GM19467 (cell line): ENCODE results near the gene PDE3B.
"Not testable (repeated sequence)": the region's sequence is repeated elsewhere in the genome, so short reads cannot be mapped to it uniquely, and the experiment has no call there.

ENCODE experiments used
- ATAC-seq: cut with Tn5 transposase; IDR thresholded peaks from one replicate; pipeline ENCODE4 v1.9.1; 2021; ENCODE audit warnings: mild to moderate bottlenecking, moderate library complexity; ENCODE audit not compliant: unreplicated experiment

PDE3B gene

GRCh38 chr11:14673824-14674405 lies 30.3 kb downstream of the PDE3B start:
- no peak for ATAC-seq

GRCh38 chr11:14676068-14676467 lies 32.5 kb downstream of the PDE3B start:
- no peak for ATAC-seq

- ATAC-seq, result no peak
Measured at GRCh38 chr11:14677146-14677545, 33.5 kb downstream of the PDE3B start.

GRCh38 chr11:14678350-14678749 lies 34.7 kb downstream of the PDE3B start:
- ATAC-seq, result no peak

DNA sequence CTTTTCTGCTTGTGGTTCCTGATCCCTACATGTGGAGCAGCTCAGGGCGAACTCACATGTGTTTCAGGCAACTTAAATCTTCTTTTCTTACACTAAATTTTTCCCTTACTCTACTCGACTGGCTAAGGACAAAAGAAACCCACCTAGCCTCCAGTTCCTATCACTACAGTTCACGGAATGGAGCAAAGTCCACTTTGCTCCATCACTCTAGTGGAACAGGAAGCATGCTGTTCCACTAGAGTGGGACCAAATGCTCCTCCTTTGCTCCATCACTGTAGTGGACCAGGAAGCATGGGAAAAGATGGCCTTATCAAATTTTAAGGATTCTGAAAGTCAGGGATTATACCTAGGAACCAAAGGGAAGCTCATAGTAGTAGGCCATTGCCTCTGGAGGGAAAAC lies 36.1 kb downstream of the PDE3B start:
- no peak for ATAC-seq

DNA sequence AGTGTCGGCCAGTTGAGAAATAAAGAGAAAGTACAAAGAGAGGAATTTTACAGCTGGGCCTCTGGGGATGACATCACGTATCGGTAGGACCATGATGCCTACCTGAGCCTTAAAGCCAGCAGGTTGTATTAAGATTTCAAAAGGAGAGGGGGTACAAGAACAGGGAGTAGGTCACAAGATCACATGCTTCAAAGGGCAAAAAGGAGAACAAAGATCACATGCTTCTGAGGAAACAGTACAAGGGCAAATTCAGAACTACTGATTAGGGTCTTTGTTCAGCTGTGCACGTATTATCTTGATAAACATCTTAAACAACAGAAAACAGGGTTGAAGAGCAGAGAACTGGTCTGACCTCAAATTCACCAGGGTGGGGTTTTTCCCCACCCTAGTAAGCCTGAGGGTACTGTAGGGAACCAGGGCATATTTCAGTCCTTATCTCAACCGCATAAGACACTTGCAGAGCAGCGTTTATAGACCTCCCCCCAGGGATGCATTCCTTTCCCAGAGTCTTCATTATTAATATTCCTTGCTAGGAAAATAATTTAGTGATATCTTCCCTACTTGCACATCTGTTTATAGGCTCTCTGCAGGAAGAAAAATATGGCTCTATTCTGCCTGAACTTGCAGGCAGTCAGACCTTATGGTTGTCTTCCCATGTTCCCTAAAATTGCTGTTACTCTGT lies 40.8 kb downstream of the PDE3B start:
- not testable (repeated sequence) for ATAC-seq

DNA sequence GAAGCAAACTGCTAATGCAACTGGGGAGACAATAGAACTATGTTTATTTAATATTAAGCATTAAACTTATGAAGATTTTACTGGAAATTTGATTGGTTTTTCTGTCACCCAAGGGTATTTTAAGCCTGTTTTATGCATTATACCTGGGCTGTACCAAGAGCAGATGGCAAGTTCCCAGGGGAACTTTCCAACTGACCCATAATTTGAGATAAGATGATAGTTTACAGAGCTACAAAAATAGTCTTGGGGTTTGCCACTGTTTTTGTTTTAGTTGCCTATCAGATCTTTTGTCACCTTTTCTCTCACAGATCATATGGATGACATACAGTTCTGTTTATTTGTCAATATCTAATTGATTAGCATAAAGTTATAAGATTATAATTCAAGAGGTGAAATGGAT lies 43.9 kb downstream of the PDE3B start:
- ATAC-seq, result no peak

- no peak for ATAC-seq
Measured at GRCh38 chr11:14687943-14688627, 44.5 kb downstream of the PDE3B start.

GRCh38 chr11:14695656-14696055 lies 52.1 kb downstream of the PDE3B start:
- not testable (repeated sequence) for ATAC-seq

DNA sequence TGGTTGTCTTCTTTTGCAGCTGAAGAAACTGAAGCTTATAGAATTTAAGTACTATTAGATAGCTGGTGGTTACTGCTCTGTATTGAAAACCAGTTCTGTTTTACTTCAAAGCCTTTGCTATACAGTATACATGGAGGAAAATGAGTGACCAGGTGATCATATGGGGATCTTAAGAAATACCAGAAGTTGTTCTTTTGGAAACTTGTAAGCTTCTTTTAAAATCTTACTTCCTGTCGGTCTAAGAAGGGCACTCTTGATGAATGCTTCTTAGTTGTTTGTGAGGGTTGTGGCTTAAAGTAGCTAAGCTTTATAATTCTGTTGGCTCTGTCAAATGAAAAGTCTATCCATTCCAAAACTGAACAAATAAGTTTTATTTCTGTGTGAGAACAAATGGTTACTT lies 55.2 kb downstream of the PDE3B start:
- no peak for ATAC-seq

DNA sequence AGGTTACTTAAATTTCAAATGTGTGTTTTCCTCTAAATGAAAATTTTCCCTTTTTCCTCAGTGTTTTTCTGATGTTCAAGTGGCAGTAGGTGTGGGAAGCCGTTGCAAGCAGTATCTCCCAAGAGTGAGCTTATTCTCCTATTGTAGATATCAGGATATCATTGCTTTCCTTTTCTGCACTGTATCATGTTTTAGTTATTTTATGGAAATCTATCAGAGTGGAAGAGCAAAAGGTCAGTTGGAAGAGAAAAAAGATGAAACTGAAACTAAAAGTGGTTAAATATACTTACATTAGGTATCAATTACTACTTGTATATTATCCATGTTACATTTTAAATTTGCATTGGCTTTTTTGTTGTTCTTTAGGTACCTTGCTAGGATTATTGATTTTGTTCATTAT lies 57.0 kb downstream of the PDE3B start:
- ATAC-seq, result no peak

GRCh38 chr11:14702760-14703159 lies 59.2 kb downstream of the PDE3B start:
- no peak for ATAC-seq

GRCh38 chr11:14703731-14704130 lies 60.1 kb downstream of the PDE3B start:
- no peak for ATAC-seq

- ATAC-seq, result no peak
Measured at GRCh38 chr11:14705067-14705466, 61.5 kb downstream of the PDE3B start.

DNA sequence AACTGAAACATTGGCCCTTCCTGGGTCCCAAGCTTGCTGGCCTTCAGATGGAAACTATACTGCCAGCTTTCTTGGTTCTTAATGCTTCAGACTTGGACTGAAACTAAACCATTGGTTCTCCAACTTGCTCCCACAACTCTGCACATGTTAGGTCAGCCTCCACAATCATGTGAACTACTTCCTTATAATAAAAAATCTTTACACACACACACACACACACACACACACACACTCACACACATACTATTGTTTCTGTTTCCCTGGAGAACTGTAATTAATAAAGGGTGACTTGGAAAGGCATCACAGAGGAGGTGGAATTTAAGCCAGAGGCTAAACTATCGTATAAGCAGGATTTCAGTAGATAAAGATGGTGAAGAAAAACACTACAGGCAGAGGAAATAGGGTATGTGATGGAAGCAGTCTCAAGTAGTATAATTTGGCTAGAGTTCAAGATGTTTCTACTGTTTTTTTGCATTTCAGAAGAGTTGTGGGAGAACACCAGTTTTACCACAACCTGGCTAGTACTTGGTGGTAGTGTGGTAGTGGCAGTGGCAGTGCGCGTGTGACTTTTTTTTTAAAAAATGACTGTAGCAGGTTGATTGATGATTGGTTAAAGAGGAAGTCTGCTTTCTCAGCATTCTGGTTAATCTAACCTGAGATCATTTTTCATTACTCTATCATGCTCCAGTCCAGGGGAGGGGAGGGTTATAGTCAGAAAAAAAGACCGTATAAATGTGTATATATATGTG lies 70.1 kb downstream of the PDE3B start:
- ATAC-seq, result no peak

- not testable (repeated sequence) for ATAC-seq
Measured at GRCh38 chr11:14715669-14716068, 72.1 kb downstream of the PDE3B start.

- ATAC-seq, result no peak
Measured at GRCh38 chr11:14722496-14722895, 78.9 kb downstream of the PDE3B start.

GRCh38 chr11:14725150-14725549 lies 81.5 kb downstream of the PDE3B start:
- ATAC-seq, result no peak

DNA sequence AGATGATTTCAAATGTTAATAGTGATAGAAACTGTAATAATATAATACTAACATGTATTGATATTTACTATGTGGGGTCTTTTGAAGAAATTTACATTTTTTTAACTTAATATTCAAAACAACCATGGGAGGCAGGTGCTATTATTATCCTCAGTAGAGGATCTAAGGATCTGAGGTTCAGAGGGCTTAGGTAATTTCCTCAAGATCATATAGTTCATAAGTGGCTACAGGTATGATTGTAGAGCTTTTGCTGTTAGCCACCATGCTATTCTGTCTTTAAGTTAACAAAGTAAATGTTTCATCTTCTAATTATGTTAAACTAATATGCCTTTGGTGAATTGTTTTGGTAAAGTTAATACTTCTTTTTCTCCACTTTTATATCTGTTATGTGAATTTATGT lies 83.6 kb downstream of the PDE3B start:
- ATAC-seq, result no peak

- ATAC-seq, result no peak
Measured at GRCh38 chr11:14727746-14728145, 84.1 kb downstream of the PDE3B start.

- ATAC-seq, result not testable (repeated sequence)
Measured at GRCh38 chr11:14740539-14740938, 96.9 kb downstream of the PDE3B start.

GRCh38 chr11:14741195-14741594 lies 97.6 kb downstream of the PDE3B start:
- ATAC-seq, result no peak
